Fibroblast of gingiva (primary cell): Measurements from ENCODE around the gene CCDC38.
"Not testable (repeated sequence)": the region's sequence is repeated elsewhere in the genome, so short reads cannot be mapped to it uniquely, and the experiment has no call there.

ENCODE experiments used
- DNase-seq: peaks from one replicate; pipeline ENCODE4 v3.0.0-alpha.2; 2011; ENCODE audit warnings: low read depth

CCDC38 gene

DNA sequence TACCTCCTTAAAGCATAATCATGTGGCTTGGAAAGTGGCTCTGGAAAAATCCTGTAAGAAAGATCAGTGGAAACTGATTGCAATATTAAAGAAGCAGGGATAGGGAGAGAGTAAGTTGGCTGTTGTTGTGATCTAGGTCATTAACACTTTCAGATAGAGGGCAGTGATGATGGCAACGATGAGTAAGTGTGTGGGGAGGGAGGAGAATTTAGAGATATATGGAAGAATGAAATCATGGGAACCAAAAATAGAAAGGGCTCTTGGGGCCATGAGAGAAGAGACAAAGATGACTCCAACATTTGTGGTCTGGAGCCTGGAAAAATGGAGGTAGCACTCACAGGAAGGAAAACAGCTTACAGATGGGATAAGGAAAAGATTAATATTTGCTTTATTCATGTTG is 60.3 kb downstream of the CCDC38 start:
- no peak for DNase-seq

DNA sequence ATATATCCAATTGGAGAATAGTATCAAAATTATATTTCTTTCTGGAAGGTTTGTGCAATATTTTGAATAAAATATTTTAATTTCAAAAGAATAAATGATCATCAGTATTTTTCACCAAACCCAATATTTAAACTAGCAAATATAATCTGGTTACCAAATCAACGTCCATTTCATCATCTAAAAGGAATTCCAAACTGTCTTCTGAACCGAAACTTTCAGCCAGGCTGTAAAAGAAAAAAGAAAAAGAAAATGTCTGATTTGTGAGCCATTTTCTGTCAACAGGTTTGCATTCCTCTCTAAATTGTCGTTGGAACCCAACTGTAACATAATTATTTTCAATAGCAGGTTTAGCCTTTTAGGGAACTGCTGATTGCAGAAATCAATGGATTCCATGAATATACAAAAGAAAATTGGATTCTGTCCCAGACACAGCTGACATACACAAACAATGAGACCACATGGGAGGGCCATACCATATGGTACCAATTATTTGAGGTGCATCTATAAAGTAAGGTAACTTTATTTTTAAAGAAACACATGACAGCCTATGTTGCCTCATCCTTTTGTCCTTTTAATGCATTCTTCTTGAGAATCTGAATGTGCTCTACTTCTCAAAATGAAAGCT is 61.0 kb downstream of the CCDC38 start:
- DNase-seq = peak; percentile 17

DNA sequence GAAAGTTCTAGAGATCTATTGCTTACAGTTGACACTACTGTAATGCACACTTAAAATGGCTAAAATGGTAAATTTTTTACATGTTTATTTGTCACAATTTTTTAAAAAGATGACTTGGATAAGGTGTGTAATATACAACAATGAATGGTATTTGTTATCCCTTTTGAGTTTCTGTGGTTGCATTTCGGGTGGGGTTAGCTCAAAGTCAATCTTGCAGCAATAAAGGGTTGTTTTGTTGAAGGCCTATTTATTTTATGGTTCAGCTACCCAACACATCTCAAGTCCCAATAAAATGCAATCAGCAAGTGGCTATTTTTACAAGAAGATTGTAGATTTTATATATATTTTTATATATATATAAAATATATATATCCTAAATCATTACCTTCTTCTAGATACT is 61.5 kb downstream of the CCDC38 start:
- no peak for DNase-seq

DNA sequence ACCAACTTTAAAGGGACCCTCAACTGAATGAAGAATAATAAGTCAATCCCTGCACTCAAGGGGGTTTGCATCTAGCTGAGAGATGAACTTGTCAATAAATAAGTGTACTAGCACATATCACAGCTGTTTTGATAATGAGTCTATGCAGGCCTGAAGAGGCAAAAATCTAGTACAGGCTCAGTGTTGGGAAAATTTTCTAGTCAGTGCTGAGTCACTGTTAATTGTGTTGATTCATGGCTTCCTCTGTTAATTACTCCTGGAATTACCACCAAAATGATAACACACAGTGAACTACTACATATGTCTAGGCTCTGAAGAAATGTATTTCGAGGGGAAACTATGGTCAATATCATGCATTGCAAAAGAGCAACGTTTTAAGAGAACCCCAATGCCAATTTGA is 64.8 kb downstream of the CCDC38 start:
- no peak for DNase-seq

DNA sequence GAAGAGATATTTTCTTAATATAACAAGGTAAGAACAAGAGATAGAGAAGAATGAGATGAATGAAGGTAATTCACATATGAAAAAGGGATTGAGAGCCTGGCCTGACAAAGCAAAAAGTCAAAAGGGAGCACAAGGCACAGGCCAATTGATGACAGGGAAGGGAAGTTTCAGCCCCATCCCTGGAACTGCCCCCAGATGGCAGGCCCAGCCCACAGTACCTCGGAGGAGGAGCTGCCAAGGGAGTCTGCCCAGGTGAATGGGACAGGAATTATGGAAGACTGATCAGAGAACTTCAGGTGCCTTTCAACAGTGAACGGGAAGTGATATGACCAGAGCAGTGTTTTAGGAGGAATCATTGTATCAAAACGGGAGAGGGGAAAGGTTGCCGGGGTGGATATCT is 68.0 kb downstream of the CCDC38 start:
- DNase-seq = no peak

DNA sequence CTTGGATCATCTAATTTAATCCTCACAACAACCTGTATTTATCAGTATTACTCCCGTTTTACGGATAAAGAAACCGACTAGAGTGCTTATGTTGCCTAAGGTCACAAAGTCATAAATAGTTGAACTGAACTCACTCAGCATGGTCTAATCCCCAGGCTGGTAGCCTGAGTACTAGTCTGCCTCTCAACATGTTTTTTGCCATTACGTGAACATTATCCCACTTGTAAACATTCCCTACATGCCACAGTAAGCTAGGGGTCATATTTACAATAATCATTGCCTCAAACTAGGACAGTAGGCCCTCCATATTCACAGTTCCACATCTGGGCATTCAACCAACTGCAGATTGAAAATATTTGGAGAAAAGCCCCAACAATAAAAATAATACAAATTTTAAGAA is 71.5 kb downstream of the CCDC38 start:
- DNase-seq = no peak

DNA sequence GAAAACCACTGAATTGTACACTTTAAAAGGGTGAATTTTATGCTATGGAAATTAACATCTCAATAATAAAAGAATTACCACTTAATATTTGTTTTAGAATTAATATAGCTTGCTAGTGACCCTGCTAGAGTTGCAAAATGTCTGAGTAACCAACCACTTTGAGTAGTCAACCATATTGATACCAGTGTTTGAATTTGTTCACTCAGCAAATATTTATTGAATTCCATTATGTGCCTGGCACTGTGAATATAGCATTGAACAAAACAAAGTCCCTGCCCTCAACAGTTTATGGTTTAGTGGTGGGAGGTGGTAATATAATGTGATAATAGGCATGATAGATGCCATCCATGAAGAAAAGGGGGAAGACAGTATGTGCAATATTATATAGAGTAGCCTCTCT is 79.1 kb downstream of the CCDC38 start:
- no peak for DNase-seq

DNA sequence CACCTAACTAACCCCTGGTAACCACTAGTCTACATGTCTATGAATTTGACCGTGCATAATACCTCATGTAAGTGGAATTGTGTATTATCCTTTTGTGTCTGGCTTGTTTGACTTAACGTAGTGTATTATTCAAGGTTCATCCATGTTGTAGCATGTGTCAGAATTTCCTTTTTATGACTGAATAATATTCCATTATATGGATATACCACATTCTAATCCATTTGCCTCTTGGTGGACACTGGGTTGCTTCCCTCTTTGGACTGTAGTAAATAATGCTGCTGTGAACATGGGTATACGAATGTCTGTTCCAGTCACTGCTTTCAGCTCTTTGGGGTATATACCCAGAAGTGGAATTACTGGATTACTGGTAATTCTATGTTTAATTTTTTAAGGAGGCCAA is 80.4 kb downstream of the CCDC38 start:
- no peak for DNase-seq

DNA sequence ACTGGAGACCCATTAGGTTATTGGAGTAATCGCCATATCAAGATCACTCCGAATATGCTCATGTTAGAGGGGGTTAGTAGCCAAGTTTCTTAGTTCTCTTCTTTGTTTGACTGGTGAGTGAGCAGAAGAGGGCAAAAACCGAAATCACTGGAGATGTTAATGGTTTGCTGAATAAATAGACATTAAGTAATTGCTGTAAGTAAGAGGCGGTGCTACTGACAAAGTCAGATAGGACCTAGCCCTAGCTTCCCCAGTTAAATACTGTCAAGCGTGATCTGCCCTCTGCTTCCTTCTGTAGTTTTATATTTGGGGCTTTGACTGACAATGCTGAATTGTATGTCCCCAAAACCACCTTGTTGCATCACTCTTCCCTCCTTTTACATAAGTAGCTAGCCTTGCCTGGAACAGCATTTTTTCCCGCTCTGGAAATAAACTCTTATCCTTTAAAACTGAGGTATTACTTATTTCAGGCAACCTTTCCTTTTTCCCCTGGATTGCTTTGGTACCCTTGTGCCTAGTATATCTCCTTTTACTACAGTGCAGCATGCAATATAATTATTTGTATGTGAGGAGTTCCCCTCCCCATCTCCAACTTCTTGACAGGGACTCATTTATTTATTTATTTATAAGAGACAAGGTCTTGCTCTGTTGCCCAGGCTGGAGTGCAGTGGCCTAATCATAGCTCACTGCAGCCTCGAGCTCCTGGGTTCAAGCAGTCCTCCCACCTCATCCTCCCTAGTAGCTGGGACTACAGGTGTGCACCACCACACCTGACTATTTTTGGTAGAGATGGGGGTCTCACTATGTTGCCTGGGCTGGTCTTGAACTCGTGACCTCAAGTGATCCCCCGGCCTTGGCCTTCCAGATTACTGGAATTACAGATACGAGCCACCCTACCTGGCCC is 82.2 kb downstream of the CCDC38 start:
- no peak for DNase-seq

DNA sequence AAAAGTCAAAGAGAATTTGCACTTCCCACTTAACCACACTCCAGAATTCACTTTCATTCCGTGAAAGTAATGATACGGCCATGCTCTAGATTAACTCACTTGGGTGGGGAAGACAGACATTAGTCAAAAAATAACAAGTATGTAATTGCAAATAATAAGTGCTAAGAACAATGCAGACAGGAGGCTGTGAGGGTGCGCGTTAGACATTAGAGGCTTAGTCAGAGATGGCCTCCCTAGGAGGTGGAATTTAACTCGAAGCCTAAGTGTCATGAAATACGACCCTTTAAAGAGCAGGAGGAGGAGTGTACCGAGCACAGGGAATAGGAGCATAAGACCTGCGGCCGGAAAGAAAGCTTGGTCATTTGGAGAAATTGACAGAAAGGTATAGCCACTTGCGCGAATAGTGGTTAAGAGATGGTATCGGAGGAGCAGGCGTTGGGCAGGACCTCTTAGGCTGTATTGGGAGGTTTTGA is 83.0 kb downstream of the CCDC38 start:
- DNase-seq = no peak

DNA sequence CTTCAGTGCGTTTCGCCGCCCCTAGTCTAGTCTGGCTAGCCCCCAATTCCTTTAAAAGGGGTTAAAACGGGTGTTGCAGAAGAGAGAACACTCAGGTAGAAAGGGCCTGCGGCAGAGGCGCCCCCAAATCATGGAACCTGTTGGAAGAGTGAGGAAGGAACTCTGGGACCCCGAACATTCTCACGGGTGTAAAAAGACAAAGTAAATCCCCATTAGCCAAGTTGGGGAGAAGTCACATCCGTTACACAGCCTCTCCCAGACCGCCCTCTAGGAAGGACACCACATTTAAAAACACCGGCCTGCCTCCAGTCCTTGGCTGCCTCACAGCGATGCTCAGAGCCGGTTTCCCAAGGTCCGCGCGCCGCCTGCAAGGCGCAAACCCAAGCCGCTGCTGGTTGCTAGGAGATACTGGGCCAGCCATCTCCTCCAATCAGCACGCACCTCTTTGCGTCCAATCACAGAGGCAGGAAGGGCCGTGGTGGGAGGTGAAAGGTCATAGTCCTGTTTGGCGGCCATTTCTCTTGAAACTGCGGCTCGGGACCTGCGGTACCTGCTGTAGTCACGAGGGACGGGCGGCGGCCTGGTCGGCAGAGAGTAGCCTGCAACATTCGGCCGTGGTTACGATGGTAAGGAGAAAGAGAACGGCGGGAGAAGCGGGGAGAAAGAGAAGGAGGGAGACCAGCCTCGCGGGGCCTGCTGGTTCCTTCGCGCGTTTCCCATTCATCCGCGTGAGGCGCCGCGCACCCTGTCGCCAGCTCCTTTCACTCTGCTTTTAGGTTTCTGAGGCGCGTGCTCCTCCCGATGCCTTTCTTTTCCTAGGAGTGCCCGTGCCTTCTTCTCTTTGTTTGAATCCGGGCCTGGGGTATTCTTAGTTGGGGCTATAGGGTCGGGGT is 83.7 kb downstream of the CCDC38 start, which contains the start of gene SNRPF:
SNRPF (plus strand) TSS at position 502 of the 893 bp plus-strand sequence; CDS start at position 624, 122 bp downstream.
- DNase-seq = peak; percentile 96

DNA sequence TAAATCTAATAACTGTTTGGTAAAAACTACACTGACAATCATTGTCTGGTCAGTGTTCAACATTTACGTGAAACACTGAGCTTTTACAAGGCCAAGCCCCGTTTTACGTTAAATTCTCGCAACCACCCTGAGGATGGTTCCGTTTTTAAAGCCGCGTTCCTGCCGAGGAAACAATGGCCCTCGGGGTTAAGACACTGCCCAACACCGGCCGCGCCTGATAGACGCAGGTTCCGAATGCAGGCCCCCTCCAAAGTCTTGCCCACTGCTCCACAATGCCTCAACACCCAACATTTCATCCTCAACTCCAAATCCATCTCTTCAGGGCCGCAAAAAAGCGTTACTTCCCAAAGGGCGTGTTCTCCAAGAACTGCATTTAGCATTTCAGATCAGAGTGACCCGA is 84.6 kb downstream of the CCDC38 start:
- no peak for DNase-seq

DNA sequence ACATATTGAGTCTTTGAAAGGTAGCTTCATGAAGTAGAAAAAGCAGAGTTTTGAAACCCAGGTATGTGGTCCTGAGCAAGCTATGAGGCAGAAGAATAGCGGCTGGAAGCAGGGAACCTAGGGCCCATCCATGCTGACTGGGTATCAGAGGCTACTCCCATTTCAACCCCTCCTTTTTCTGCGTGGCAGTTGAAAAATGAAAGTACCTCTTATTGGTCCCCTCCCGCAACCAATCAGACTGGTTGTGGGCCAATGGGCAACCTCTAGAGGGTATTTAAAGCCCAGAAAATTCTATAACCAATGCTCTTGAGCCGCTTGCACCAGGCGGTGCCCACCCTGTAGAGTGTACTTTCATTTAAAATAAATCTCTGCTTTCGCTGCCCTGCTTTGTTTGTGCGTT is 85.3 kb downstream of the CCDC38 start:
- no peak for DNase-seq

DNA sequence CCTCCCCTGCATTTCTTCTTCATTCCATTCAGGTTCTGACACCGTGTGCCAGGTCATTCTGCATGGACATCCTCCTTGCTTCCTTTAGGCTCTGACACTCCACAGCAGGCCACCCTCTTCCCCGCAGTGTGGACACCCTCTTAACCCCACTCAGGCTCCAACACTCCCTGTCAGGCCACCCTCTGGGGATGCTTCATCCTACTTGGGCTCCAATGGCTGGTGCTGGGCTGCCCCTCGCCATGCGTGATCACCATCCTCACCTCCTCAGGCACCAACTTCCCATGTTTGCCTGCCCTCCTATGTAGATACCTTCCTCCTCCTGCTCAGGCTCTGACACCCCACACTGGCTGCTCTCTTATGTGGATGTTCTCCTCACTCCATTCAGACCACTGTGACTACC is 90.3 kb downstream of the CCDC38 start:
- DNase-seq = no peak

DNA sequence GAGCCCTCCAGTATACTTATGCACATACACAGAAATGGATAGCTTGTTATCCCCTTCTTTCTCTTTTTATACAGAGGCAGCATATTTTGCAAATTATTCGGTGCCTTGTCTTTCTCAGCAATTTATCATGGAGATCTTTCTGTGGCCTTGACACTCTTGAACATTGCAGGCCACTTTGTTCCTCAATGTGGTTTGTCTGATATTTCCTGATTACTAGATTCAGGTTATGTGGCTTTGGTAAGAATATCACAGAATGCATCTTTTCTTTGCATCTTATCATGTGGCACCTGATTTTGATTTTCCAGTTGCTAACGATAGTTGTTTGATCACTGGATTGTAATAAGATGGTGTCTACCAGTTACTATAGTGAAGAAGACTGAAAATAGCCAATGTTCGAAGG is 90.8 kb downstream of the CCDC38 start:
- no peak for DNase-seq

DNA sequence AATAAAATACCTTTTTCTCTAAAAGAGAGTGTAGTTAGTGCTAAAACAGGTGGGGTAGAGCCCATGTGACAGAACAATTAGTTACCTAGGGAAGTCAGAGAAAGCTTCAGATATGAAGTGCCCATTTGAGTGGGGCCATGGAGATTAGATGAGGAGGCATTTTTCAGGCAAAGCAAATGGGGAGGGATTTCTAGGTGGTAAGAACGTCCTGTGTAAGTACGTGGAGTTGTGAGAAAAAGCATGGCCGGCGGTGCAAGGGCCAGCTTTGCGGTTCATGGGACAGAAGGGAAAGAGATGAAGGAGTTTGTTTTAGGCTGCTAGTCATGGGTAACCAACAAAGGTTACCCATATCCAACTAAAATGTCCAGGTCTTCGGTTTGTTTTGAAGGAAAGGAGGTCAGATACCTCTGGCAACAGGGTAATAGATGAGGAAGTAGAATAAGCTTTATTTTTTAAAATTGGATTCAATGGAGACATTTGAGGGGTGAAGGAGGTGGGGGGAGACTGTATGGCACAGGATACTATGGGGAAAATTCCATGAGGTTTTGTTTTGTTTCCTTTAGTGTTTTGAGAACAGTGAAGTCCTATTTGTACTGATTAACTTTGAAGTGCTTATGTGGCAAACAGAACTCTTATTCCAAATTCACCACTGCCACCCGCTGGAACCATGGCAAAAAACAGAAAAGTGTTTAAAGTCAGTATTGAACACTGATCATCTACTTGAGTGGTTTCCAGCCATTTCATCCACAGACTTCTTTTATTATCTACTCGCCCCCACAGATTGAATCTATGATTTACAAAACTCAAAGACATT is 93.6 kb downstream of the CCDC38 start:
- peak; percentile 30 for DNase-seq

DNA sequence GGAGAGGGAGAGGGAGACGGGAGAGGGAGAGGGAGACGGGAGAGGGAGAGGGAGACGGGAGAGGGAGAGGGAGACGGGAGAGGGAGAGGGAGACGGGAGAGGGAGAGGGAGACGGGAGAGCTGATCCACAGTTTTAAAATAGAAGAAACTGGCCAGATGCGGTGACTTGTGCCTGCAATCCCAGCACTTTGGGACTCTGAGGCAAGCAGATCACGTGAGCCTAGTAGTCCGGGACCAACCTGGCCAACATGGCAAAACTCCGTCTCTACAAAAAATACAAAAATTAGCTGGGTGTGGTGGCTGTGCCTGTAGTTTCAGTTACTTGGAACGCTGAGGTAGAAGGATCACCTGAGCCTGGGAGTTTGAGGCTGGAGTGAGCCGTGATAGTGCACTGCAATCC is 100.0 kb downstream of the CCDC38 start:
- not testable (repeated sequence) for DNase-seq

DNA sequence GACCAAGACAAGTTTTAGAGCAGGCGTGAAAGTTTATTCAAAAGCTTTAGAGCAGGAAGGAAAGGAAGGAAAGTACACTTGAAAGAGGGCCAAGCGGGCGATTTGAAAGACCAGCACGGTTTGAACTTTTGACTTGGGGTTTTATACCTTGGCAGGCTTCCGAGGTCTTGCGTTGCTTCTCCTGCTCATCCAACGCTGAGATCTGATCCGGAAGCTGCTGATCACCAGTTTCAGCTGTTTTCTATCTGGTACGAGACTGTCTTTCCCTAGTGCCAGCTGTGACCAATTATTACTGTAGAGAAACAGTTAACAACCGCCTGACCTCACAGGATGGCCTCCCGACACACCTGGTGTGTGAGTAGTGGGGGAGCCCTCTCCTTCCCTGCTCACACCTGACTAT is 104.3 kb downstream of the CCDC38 start:
- peak; percentile 87 for DNase-seq

DNA sequence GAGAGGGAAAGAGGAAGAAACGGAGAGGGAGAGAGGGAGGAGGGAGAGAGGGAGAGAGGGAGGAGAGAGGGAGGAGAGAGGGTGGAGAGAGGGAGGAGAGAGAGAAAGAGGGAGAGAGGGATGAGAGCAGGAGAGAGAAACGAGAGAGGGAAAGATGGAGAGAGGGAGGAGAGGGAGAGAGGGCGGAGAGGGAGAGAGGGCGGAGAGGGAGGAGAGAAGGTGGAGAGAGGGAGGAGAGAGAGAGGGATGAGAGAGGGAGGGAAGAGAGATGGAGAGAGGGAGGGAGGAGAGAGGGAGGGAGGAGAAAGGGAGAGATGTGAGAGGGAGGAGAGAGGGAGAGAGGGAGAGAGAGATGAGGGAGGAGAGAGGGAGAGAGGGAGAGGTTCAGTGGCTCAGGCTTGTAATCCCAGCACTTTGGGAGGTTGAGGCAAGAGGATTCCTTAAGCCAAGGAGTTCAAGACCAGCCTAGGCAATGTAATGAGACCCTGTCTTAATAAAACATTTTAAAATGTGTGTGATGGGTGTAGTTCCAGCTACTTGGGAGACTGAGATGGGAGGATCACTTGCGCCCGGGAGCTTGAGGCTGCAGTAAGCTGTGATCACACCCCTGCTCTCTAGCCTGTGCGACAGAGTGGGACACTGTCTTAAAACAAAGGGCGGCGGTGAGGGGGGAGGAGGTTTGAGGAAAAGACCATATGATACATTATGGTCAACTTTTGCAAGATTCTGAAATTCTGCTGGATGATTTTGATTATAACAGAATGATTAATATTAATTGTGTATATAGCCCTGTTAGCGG is 105.0 kb downstream of the CCDC38 start:
- peak; percentile 2 for DNase-seq

DNA sequence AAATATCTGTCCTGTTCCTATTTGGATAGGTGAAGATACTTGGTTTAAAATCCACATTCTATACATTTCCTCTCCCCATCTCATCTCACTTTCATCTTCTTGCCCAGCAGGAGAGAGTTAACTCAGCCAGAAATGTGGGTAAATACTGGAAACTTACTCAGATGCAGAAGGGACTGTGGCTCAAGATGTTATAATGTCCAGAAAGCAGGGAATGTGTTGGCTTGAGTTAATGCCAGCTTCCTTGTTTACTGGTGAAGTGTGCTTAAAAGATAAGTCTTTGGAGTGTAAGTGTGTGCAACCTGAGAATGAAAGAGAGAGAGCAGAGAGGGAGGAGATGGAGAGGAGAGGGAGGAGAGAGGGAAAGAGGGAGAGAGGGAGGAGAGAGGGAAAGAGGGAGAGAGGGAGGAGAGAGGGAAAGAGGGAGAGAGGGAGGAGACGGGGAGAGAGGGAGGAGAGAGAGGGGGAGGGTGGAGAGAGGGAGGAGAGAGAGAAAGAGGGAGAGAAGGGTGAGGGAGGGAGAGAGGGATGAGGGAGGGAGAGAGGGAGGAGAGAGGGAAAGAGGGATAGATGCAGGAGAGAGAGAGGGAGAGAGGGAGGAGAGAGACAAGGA is 105.7 kb downstream of the CCDC38 start:
- DNase-seq = peak; percentile 53
